ENCODE data around the gene SRI.
"Not testable (repeated sequence)": the region's sequence is repeated elsewhere in the genome, so short reads cannot be mapped to it uniquely, and the experiment has no call there.

SRI gene

GRCh38 chr7:88260719-88261118 lies 40.9 kb upstream of the SRI start:
- TF ChIP-seq CTCF (IDR thresholded peaks at IDR 0.05; ENCODE audit: borderline replicate concordance, control extremely low read depth, extremely low read depth, insufficient read depth, missing control alignments), result no peak
- in situ Hi-C loops (cut with MboI; ENCODE audit: low sequenced_read_pairs, unreplicated experiment), result no loop called here
- no peak for DNase-seq (ENCODE audit: low spot score)

GRCh38 chr7:88259656-88260380 lies 40.0 kb upstream of the SRI start:
- DNase-seq (ENCODE audit: low spot score), result no peak
- in situ Hi-C loops (cut with MboI; ENCODE audit: low sequenced_read_pairs, unreplicated experiment), result no loop called here
- no peak for TF ChIP-seq CTCF (IDR thresholded peaks at IDR 0.05; ENCODE audit: borderline replicate concordance, control extremely low read depth, extremely low read depth, insufficient read depth, missing control alignments)

- DNase-seq (ENCODE audit: low spot score); in situ Hi-C loops (cut with MboI; ENCODE audit: low sequenced_read_pairs, unreplicated experiment): not testable (repeated sequence)
Observed at GRCh38 chr7:88258296-88258695, 38.5 kb upstream of the SRI start.

GRCh38 chr7:88256906-88257305 lies 37.1 kb upstream of the SRI start:
- TF ChIP-seq CTCF (IDR thresholded peaks at IDR 0.05; ENCODE audit: borderline replicate concordance, control extremely low read depth, extremely low read depth, insufficient read depth, missing control alignments), result no peak
- in situ Hi-C loops (cut with MboI; ENCODE audit: low sequenced_read_pairs, unreplicated experiment), result no loop called here
- DNase-seq (ENCODE audit: low spot score), result no peak

GRCh38 chr7:88254721-88255424 lies 35.0 kb upstream of the SRI start:
- DNase-seq (ENCODE audit: low spot score), result no peak
- TF ChIP-seq CTCF (IDR thresholded peaks at IDR 0.05; ENCODE audit: borderline replicate concordance, control extremely low read depth, extremely low read depth, insufficient read depth, missing control alignments), result no peak
- in situ Hi-C loops (cut with MboI; ENCODE audit: low sequenced_read_pairs, unreplicated experiment), result no loop called here

GRCh38 chr7:88253640-88254039 lies 33.8 kb upstream of the SRI start:
- no peak for DNase-seq (ENCODE audit: low spot score)
- TF ChIP-seq CTCF (IDR thresholded peaks at IDR 0.05; ENCODE audit: borderline replicate concordance, control extremely low read depth, extremely low read depth, insufficient read depth, missing control alignments), result no peak
- in situ Hi-C loops (cut with MboI; ENCODE audit: low sequenced_read_pairs, unreplicated experiment), result no loop called here

- in situ Hi-C loops (cut with MboI; ENCODE audit: low sequenced_read_pairs, unreplicated experiment), result no loop called here
- no peak for TF ChIP-seq CTCF (IDR thresholded peaks at IDR 0.05; ENCODE audit: borderline replicate concordance, control extremely low read depth, extremely low read depth, insufficient read depth, missing control alignments)
- DNase-seq (ENCODE audit: low spot score), result no peak
Observed at GRCh38 chr7:88244258-88244657, 24.4 kb upstream of the SRI start.
